MCF 10A (cell line): ENCODE data around the gene AUH. TPM values are rescaled to one million over a fixed set of nuclear protein-coding genes. Genes with fewer than 3 reads are reported as not detected.

Source experiments
- BruUV-seq: library from RNA; stranded (reverse); fragments of 400-500 nt; replicated peaks from 2 replicates; lab custom pipeline; 2021; lab: Mats Ljungman, UMichigan
- CTCF ChIA-PET: fragments of 300-600 bp; sonication (Branson Sonifier 250); formaldehyde crosslinking; extraction: SDS; loops from one replicate; lab custom pipeline; 2021; ENCODE audit warnings: antibody characterized with exemption, inconsistent platforms; lab: Yijun Ruan, JAX
- POLR2A ChIA-PET: fragments of 300-600, 350-650 bp; sonication (Branson Sonifier 250); formaldehyde crosslinking; extraction: SDS; loops from one replicate; lab custom pipeline; 2020; ENCODE audit warnings: antibody characterized with exemption, inconsistent platforms; lab: Yijun Ruan, JAX
- DNase-seq: peaks from one replicate; pipeline ENCODE4 v3.0.0-alpha.2; 2018; ENCODE audit not compliant: unreplicated experiment
- H3K27ac Mint-ChIP-seq: one replicate; pipeline ENCODE4 v1.8.0; 2022; ENCODE audit warnings: mild to moderate bottlenecking, low read depth, mixed read lengths; ENCODE audit not compliant: unreplicated experiment
- H3K27me3 Mint-ChIP-seq: one replicate; pipeline ENCODE4 v1.8.0; 2022; ENCODE audit warnings: mixed read lengths; ENCODE audit not compliant: insufficient read depth, unreplicated experiment
- H3K36me3 Mint-ChIP-seq: one replicate; pipeline ENCODE4 v1.8.0; 2022; ENCODE audit warnings: mild to moderate bottlenecking, moderate library complexity, mixed read lengths; ENCODE audit not compliant: insufficient read depth, unreplicated experiment
- H3K4me1 Mint-ChIP-seq: one replicate; pipeline ENCODE4 v1.8.0; 2022; ENCODE audit warnings: mixed read lengths; ENCODE audit not compliant: insufficient read depth, unreplicated experiment
- H3K4me3 Mint-ChIP-seq: one replicate; pipeline ENCODE4 v1.8.0; 2022; ENCODE audit warnings: mild to moderate bottlenecking, moderate library complexity, mixed read lengths; ENCODE audit not compliant: unreplicated experiment
- H3K9me3 Mint-ChIP-seq: one replicate; pipeline ENCODE4 v1.8.0; 2022; ENCODE audit warnings: mixed read lengths; ENCODE audit not compliant: unreplicated experiment
- intact Hi-C: fragments of 100-400 bp; cut with micrococcal nuclease; formaldehyde crosslinking; loops from 2 replicates; pipeline ENCODE4 v1.14.1; 2022
- total RNA-seq: library from RNA; stranded (reverse); gene quantifications from 2 replicates; pipeline ENCODE4 v1.2.3, GENCODE V29; 2022
- TF ChIP-seq, protein P1 (sequence below): fragments of 200-600 bp; IDR thresholded peaks from one replicate; pipeline ENCODE4 v1.8.0; 2022; ENCODE audit warnings: antibody characterized with exemption, mild to moderate bottlenecking; ENCODE audit not compliant: unreplicated experiment

The AUH gene
- total RNA-seq, 1 experiment from 2014 or later: 20.9 TPM

DNA sequence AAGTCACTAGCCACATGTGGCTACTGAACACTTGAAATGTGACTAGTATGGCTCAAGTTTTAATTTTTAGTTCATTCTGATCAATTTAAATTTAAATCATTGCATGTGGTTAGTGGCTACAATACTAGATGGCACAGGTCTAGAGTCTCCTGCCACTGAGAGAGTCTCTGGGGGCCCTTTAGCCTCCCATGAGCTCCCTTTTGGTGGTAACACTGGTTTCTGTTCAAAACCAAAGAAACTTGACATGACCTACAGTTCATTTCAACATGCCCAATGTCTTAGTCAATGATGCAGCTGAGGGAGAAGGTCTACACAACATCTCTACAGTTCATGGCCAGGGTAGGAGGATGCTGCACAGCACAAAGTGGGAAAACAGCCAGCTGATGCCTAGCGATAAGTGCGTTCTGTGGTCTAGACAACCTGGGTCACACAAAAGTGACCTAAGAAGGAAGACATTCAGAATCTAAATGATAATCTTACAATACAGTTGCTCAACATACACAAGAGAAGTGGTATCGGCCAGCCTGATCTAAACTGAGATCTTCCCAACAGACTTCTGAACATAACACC, 121.0 kb downstream of the AUH start:
- ChIA-PET CTCF (interaction anchor here (0.6 kb wide), 1 partner anchor 12 kb away, joined by 3 read pairs; no protein-coding TSS in a partner anchor), POLR2A (no interaction called here)
- H3K27me3 Mint-ChIP-seq: no peaks in the 10 kb centered on the region
- intact Hi-C loops: no loop called here
- TF ChIP-seq, protein P1, sequence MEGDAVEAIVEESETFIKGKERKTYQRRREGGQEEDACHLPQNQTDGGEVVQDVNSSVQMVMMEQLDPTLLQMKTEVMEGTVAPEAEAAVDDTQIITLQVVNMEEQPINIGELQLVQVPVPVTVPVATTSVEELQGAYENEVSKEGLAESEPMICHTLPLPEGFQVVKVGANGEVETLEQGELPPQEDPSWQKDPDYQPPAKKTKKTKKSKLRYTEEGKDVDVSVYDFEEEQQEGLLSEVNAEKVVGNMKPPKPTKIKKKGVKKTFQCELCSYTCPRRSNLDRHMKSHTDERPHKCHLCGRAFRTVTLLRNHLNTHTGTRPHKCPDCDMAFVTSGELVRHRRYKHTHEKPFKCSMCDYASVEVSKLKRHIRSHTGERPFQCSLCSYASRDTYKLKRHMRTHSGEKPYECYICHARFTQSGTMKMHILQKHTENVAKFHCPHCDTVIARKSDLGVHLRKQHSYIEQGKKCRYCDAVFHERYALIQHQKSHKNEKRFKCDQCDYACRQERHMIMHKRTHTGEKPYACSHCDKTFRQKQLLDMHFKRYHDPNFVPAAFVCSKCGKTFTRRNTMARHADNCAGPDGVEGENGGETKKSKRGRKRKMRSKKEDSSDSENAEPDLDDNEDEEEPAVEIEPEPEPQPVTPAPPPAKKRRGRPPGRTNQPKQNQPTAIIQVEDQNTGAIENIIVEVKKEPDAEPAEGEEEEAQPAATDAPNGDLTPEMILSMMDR: no peak
- no TSS peak for BruUV-seq
- H3K27ac Mint-ChIP-seq: no peak overlapping the region
- H3K9me3 Mint-ChIP-seq: no peaks in the 10 kb centered on the region
- H3K36me3 Mint-ChIP-seq: no peaks in the 10 kb centered on the region
- H3K4me3 Mint-ChIP-seq: no peak overlapping the region
- H3K4me1 Mint-ChIP-seq: peaks cover 3% of the 10 kb centered on the region
- no peak for DNase-seq

GRCh38 chr9:91239367-91240111, 122.2 kb downstream of the AUH start:
- Mint-ChIP-seq H3K4me1 (no peaks in the 10 kb centered on the region), H3K4me3 (no peak overlapping the region), H3K27me3 (no peaks in the 10 kb centered on the region), H3K9me3 (no peaks in the 10 kb centered on the region), H3K36me3 (no peaks in the 10 kb centered on the region), H3K27ac (no peak overlapping the region)
- no peak for DNase-seq
- ChIA-PET POLR2A (no interaction called here), CTCF (interaction anchor here (0.6 kb wide), 1 partner anchor 32 kb away, joined by 3 read pairs; no protein-coding TSS in a partner anchor)
- BruUV-seq: no TSS peak
- TF ChIP-seq, protein P1: no peak
- intact Hi-C loops: no loop called here

DNA sequence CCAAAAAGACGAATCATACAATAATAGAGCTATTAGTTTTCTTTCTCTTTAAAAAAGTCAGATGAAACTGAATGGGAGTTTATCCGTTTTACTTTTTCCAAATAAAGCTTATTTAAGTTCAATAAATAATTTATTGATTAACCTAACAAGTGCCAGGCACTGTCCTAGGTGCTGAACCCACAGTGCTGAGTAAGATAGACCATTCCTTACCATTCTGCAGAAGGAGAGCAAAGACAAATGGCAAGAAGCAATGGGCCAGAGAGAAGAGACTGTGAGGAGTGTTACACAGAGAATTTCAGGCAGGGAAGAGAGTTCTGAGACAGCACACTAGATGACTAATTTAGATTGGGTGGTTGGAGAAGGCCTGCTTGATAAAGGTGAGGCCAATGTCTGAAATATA, 127.2 kb downstream of the AUH start:
- no TSS peak for BruUV-seq
- Mint-ChIP-seq H3K9me3 (no peaks in the 10 kb centered on the region), H3K27me3 (no peaks in the 10 kb centered on the region), H3K4me1 (no peaks in the 10 kb centered on the region), H3K4me3 (no peak overlapping the region), H3K36me3 (no peaks in the 10 kb centered on the region), H3K27ac (no peak overlapping the region)
- POLR2A ChIA-PET: no interaction called here
- intact Hi-C loops: no loop called here
- CTCF ChIA-PET: interaction anchor here (0.6 kb wide), 1 partner anchor 52 kb away, joined by 4 read pairs; no protein-coding TSS in a partner anchor
- DNase-seq: no peak
- TF ChIP-seq, protein P1: no peak

GRCh38 chr9:91231619-91232018, 130.1 kb downstream of the AUH start:
- no peaks in the 10 kb centered on the region for H3K9me3 Mint-ChIP-seq
- no peaks in the 10 kb centered on the region for H3K4me1 Mint-ChIP-seq
- TF ChIP-seq, protein P1: no peak
- H3K4me3 Mint-ChIP-seq: no peak overlapping the region
- no peak overlapping the region for H3K27ac Mint-ChIP-seq
- no TSS peak for BruUV-seq
- no peaks in the 10 kb centered on the region for H3K27me3 Mint-ChIP-seq
- ChIA-PET CTCF (interaction anchor here (1.1 kb wide), 1 partner anchor 493 kb away, joined by 4 read pairs; no protein-coding TSS in a partner anchor), POLR2A (interaction anchor here (0.6 kb wide), 1 partner anchor 88 kb away, joined by 3 read pairs; no protein-coding TSS in a partner anchor)
- DNase-seq: no peak
- H3K36me3 Mint-ChIP-seq: no peaks in the 10 kb centered on the region
- intact Hi-C loops: no loop called here
